ENCODE data around the gene SNRPA. TPM values are rescaled to one million over a fixed set of nuclear protein-coding genes. Genes with fewer than 3 reads are reported as not detected.

Gene SNRPA
- total and polyA plus RNA-seq, 2 of the 13 experiments (the other 11 are each of a cell fraction or from before 2014, with no cell fraction given): 59.6 to 162 TPM

DNA sequence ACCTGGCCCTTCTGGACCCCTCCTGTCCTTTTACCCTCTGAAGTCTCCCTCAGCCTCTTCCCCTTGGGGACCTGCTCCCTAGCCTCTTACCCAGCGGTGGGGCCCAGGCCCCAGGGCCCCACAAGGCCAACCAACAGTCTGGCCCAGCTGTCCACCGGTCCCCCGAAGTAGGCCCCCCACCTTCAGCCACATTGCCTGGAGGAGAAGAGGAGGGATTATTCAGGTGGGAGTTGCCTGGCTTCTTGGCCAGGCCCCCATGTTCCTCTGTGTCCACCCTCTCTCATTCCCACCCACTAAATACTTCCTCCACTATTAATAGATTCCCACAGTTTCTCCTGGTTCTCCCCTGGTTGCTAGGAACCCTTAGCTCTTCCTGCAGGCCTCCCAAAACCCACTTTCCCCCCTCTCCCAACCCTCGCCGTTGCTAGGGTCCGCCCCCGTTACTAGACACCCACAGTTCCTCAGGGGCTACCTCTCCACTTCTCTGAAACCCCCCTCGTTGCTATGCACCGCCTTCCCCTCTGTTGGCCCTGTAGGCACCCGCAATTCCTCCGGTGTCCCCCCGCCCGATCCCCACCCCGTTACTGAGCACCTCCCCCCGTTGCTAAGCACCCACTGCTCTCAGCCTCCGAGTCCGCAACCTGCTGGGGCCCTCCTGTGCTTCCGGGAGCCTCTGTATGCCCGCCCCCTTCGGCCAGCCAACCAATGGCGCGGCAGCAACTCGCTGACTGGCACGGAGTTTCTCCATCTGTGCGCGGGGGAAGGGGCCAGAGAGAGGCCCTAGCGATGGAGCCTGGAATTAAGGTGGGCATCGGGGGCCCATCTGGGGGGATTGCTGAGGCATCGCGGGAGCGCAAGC, 36.3 kb upstream of the SNRPA start (continued):
- TF ChIP-seq ZNF143 (CRISPR knock-in tag; IDR thresholded peaks at IDR 0.05) (no peak), YY1 (IDR thresholded peaks at IDR 0.05; ENCODE audit: insufficient read depth, insufficient replicate concordance, low read depth, low read length) (peak; percentile 19), ZNF260 (CRISPR knock-in tag; IDR thresholded peaks at IDR 0.05; ENCODE audit: borderline replicate concordance, low read depth) (no peak), RFX3 (CRISPR knock-in tag; IDR thresholded peaks at IDR 0.05) (peak; percentile 56; the same call in 1 of the 2 replicates), KDM6A (CRISPR knock-in tag; IDR thresholded peaks at IDR 0.05; ENCODE audit: low read depth) (no peak), POLR2AphosphoS5 (IDR thresholded peaks at IDR 0.05; ENCODE audit: low read depth, low read length) (0 out of 2 replicates have a peak, but pooled peaks have one; percentile 44), KDM5B (CRISPR knock-in tag; IDR thresholded peaks at IDR 0.05; ENCODE audit: borderline replicate concordance) (no peak), TBX3 (IDR thresholded peaks at IDR 0.05; ENCODE audit: borderline replicate concordance) (no peak), ETV6 (CRISPR knock-in tag; conservative IDR thresholded peaks at IDR 0.05) (no peak), BRCA1 (CRISPR knock-in tag; IDR thresholded peaks at IDR 0.05) (no peak), ZNF883 (CRISPR knock-in tag; IDR thresholded peaks at IDR 0.05; ENCODE audit: not compliant biosample characterization) (no peak), SRSF4 (IDR thresholded peaks at IDR 0.05; ENCODE audit: low read depth, low read length, poor library complexity, severe bottlenecking) (no peak), ZBTB7A (CRISPR knock-in tag; IDR thresholded peaks at IDR 0.05) (0 out of 2 replicates have a peak, but pooled peaks have one; percentile 51)
- TF ChIP-seq, protein P1, sequence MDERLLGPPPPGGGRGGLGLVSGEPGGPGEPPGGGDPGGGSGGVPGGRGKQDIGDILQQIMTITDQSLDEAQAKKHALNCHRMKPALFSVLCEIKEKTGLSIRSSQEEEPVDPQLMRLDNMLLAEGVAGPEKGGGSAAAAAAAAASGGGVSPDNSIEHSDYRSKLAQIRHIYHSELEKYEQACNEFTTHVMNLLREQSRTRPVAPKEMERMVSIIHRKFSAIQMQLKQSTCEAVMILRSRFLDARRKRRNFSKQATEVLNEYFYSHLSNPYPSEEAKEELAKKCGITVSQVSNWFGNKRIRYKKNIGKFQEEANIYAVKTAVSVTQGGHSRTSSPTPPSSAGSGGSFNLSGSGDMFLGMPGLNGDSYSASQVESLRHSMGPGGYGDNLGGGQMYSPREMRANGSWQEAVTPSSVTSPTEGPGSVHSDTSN (CRISPR knock-in tag; IDR thresholded peaks at IDR 0.05): peak; percentile 94
- TF ChIP-seq, protein P2, sequence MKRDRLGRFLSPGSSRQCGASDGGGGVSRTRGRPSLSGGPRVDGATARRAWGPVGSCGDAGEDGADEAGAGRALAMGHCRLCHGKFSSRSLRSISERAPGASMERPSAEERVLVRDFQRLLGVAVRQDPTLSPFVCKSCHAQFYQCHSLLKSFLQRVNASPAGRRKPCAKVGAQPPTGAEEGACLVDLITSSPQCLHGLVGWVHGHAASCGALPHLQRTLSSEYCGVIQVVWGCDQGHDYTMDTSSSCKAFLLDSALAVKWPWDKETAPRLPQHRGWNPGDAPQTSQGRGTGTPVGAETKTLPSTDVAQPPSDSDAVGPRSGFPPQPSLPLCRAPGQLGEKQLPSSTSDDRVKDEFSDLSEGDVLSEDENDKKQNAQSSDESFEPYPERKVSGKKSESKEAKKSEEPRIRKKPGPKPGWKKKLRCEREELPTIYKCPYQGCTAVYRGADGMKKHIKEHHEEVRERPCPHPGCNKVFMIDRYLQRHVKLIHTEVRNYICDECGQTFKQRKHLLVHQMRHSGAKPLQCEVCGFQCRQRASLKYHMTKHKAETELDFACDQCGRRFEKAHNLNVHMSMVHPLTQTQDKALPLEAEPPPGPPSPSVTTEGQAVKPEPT (CRISPR knock-in tag; IDR thresholded peaks at IDR 0.05; ENCODE audit: low read depth): 0 out of 2 replicates have a peak, but pooled peaks have one; percentile 64
- TF ChIP-seq, protein P3, sequence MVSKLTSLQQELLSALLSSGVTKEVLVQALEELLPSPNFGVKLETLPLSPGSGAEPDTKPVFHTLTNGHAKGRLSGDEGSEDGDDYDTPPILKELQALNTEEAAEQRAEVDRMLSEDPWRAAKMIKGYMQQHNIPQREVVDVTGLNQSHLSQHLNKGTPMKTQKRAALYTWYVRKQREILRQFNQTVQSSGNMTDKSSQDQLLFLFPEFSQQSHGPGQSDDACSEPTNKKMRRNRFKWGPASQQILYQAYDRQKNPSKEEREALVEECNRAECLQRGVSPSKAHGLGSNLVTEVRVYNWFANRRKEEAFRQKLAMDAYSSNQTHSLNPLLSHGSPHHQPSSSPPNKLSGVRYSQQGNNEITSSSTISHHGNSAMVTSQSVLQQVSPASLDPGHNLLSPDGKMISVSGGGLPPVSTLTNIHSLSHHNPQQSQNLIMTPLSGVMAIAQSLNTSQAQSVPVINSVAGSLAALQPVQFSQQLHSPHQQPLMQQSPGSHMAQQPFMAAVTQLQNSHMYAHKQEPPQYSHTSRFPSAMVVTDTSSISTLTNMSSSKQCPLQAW (CRISPR knock-in tag; IDR thresholded peaks at IDR 0.05): 0 out of 2 replicates have a peak, but pooled peaks have one; percentile 9
- TF ChIP-seq, protein P4, sequence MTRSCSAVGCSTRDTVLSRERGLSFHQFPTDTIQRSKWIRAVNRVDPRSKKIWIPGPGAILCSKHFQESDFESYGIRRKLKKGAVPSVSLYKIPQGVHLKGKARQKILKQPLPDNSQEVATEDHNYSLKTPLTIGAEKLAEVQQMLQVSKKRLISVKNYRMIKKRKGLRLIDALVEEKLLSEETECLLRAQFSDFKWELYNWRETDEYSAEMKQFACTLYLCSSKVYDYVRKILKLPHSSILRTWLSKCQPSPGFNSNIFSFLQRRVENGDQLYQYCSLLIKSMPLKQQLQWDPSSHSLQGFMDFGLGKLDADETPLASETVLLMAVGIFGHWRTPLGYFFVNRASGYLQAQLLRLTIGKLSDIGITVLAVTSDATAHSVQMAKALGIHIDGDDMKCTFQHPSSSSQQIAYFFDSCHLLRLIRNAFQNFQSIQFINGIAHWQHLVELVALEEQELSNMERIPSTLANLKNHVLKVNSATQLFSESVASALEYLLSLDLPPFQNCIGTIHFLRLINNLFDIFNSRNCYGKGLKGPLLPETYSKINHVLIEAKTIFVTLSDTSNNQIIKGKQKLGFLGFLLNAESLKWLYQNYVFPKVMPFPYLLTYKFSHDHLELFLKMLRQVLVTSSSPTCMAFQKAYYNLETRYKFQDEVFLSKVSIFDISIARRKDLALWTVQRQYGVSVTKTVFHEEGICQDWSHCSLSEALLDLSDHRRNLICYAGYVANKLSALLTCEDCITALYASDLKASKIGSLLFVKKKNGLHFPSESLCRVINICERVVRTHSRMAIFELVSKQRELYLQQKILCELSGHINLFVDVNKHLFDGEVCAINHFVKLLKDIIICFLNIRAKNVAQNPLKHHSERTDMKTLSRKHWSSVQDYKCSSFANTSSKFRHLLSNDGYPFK (CRISPR knock-in tag; IDR thresholded peaks at IDR 0.05; ENCODE audit: borderline replicate concordance): peak; percentile 27; the same call in 1 of the 2 replicates
- TF ChIP-seq, protein P5, sequence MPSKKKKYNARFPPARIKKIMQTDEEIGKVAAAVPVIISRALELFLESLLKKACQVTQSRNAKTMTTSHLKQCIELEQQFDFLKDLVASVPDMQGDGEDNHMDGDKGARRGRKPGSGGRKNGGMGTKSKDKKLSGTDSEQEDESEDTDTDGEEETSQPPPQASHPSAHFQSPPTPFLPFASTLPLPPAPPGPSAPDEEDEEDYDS (CRISPR knock-in tag; IDR thresholded peaks at IDR 0.05): 0 out of 2 replicates have a peak, but pooled peaks have one; percentile 21

Measured in HepG2 (cell line).